Trophoblast cell (in vitro differentiated cells and primary cell): ENCODE measurements around the gene MFF.

ENCODE experiments used
- DNase-seq, 2 donors: peaks; one replicate each; pipeline ENCODE4 v3.0.0-alpha.2; 2016
- H2AFZ ChIP-seq: 2 replicates; pipeline ENCODE4 v1.6.1; 2013; ENCODE audit warnings: low read length, moderate library complexity, mild to moderate bottlenecking; ENCODE audit not compliant: insufficient read depth, poor library complexity
- H2AK5ac ChIP-seq: 2 replicates; pipeline ENCODE4 v1.6.1; 2013; ENCODE audit warnings: mild to moderate bottlenecking, low read length
- H2BK120ac ChIP-seq: 2 replicates; pipeline ENCODE4 v1.6.1; 2013; ENCODE audit warnings: low read length, mild to moderate bottlenecking, moderate library complexity; ENCODE audit not compliant: insufficient read depth, poor library complexity
- H2BK12ac ChIP-seq: 2 replicates; pipeline ENCODE4 v1.6.1; 2013; ENCODE audit warnings: mild to moderate bottlenecking, low read length, moderate library complexity
- H2BK5ac ChIP-seq: 2 replicates; pipeline ENCODE4 v1.6.1; 2013; ENCODE audit warnings: low read length, low read depth, moderate library complexity, mild to moderate bottlenecking; ENCODE audit not compliant: poor library complexity
- H3K14ac ChIP-seq: 2 replicates; pipeline ENCODE4 v1.6.1; 2013; ENCODE audit warnings: mild to moderate bottlenecking, low read length
- H3K18ac ChIP-seq: 2 replicates; pipeline ENCODE4 v1.6.1; 2013; ENCODE audit warnings: mild to moderate bottlenecking, low read length
- H3K23ac ChIP-seq: 2 replicates; pipeline ENCODE4 v1.6.1; 2013; ENCODE audit warnings: low read length
- H3K27ac ChIP-seq: 2 replicates; pipeline ENCODE4 v1.5.1; 2013; ENCODE audit warnings: low read depth, mild to moderate bottlenecking, inconsistent platforms, low read length, moderate library complexity
- H3K27me3 ChIP-seq: 2 replicates; pipeline ENCODE4 v1.6.1; 2013; ENCODE audit warnings: inconsistent platforms, mild to moderate bottlenecking, low read length, moderate library complexity; ENCODE audit not compliant: insufficient read depth
- H3K36me3 ChIP-seq, 2 experiments: 1 replicate in 1 of 2; 2 replicates in 1 of 2; pipeline ENCODE4 v1.6.1; 2013; ENCODE audit warnings: low read length in 2 of 2, mild to moderate bottlenecking in 2 of 2, moderate library complexity in 1 of 2; ENCODE audit not compliant: insufficient read depth in 2 of 2, control insufficient read depth in 1 of 2
- H3K4ac ChIP-seq: 2 replicates; pipeline ENCODE4 v1.6.1; 2013; ENCODE audit warnings: low read depth, mild to moderate bottlenecking, low read length, moderate library complexity
- H3K4me1 ChIP-seq, 2 experiments: 1 replicate in 1 of 2; 2 replicates in 1 of 2; pipeline ENCODE4 v1.6.1; 2013; ENCODE audit warnings: low read length in 2 of 2, mild to moderate bottlenecking in 2 of 2, moderate library complexity in 1 of 2; ENCODE audit not compliant: insufficient read depth in 2 of 2, control insufficient read depth in 1 of 2
- H3K4me2 ChIP-seq: 2 replicates; pipeline ENCODE4 v1.6.1; 2013; ENCODE audit warnings: inconsistent platforms, mild to moderate bottlenecking, low read length, moderate library complexity
- H3K4me3 ChIP-seq: 2 replicates; pipeline ENCODE4 v1.5.1; 2013; ENCODE audit warnings: mild to moderate bottlenecking, low read depth, low read length, inconsistent platforms
- H3K79me1 ChIP-seq: one replicate; pipeline ENCODE4 v1.6.1; 2013; ENCODE audit warnings: low read length
- H3K79me2 ChIP-seq: 2 replicates; pipeline ENCODE4 v1.6.1; 2013; ENCODE audit warnings: low read length, mild to moderate bottlenecking; ENCODE audit not compliant: control insufficient read depth, insufficient read depth, poor library complexity
- H3K9ac ChIP-seq: 2 replicates; pipeline ENCODE4 v1.6.1; 2013; ENCODE audit warnings: mild to moderate bottlenecking, low read length
- H3K9me3 ChIP-seq: 2 replicates; pipeline ENCODE4 v1.6.1; 2013; ENCODE audit warnings: low read depth, mild to moderate bottlenecking, control low read depth, inconsistent platforms, low read length; ENCODE audit not compliant: insufficient read depth
- H4K12ac ChIP-seq: 2 replicates; pipeline ENCODE4 v1.6.1; 2013; ENCODE audit warnings: low read depth, mild to moderate bottlenecking, low read length, moderate library complexity
- H4K8ac ChIP-seq: 2 replicates; pipeline ENCODE4 v1.6.1; 2013; ENCODE audit warnings: low read depth, mild to moderate bottlenecking, low read length, moderate library complexity
- H4K91ac ChIP-seq: one replicate; pipeline ENCODE4 v1.6.1; 2013; ENCODE audit warnings: low read depth, mild to moderate bottlenecking, low read length, moderate library complexity
- WGBS: extraction: QIAGEN DNeasy Blood & Tissue Kit; methylation state at CpG from one replicate; pipeline ENCODE4 v1.1.7; 2013; ENCODE audit warnings: missing lambda C conversion rate; ENCODE audit not compliant: insufficient read length, insufficient coverage; ENCODE audit errors: extremely low coverage; 5-methylcytosine and 5-hydroxymethylcytosine counted together

Gene MFF

GRCh38 chr2:227397562-227397961, 72.5 kb downstream of the MFF start:
- Histone ChIP-seq H3K4me2 (no peak overlapping the region), H4K8ac (no peak overlapping the region), H3K36me3 (no peaks in the 10 kb centered on the region), H3K27ac (no peak overlapping the region), H3K14ac (no peak overlapping the region), H3K79me2 (no peaks in the 10 kb centered on the region), H3K23ac (no peak overlapping the region), H4K12ac (no peak overlapping the region), H3K4me3 (no peak overlapping the region), H3K27me3 (no peaks in the 10 kb centered on the region), H2BK120ac (no peak overlapping the region), H3K4me1 (peaks cover 0 to 2% of the 10 kb centered on the region in 2 experiments), H3K4ac (no peak overlapping the region), H2BK5ac (no peak overlapping the region), H4K91ac (no peak overlapping the region), H3K9ac (no peak overlapping the region), H2AFZ (no peak overlapping the region), H3K79me1 (no peaks in the 10 kb centered on the region), H3K18ac (no peak overlapping the region), H3K9me3 (no peaks in the 10 kb centered on the region), H2BK12ac (no peak overlapping the region), H2AK5ac (no peak overlapping the region)
- no CpG with 5 or more reads among the region's 4 CpGs for WGBS
- no peak for DNase-seq

GRCh38 chr2:227398684-227399670, 73.9 kb downstream of the MFF start:
- Histone ChIP-seq H4K8ac (no peak overlapping the region), H3K18ac (no peak overlapping the region), H3K36me3 (no peaks in the 10 kb centered on the region), H3K9ac (no peak overlapping the region), H2BK5ac (no peak overlapping the region), H3K4me2 (no peak overlapping the region), H3K4me1 (peaks cover 0 to 4% of the 10 kb centered on the region in 2 experiments), H3K4me3 (no peak overlapping the region), H4K91ac (no peak overlapping the region), H3K79me1 (no peaks in the 10 kb centered on the region), H3K23ac (no peak overlapping the region), H3K14ac (no peak overlapping the region), H2BK12ac (no peak overlapping the region), H4K12ac (no peak overlapping the region), H3K27ac (no peak overlapping the region), H2BK120ac (no peak overlapping the region), H2AFZ (no peak overlapping the region), H2AK5ac (no peak overlapping the region), H3K27me3 (no peaks in the 10 kb centered on the region), H3K9me3 (no peaks in the 10 kb centered on the region), H3K79me2 (no peaks in the 10 kb centered on the region), H3K4ac (no peak overlapping the region)
- no CpG with 5 or more reads among the region's 4 CpGs for WGBS
- no peak for DNase-seq

GRCh38 chr2:227401550-227401949, 76.5 kb downstream of the MFF start:
- Histone ChIP-seq H3K27me3 (no peaks in the 10 kb centered on the region), H2BK120ac (no peak overlapping the region), H3K9me3 (no peaks in the 10 kb centered on the region), H3K79me1 (no peaks in the 10 kb centered on the region), H3K9ac (no peak overlapping the region), H3K4me1 (peaks cover 0 to 8% of the 10 kb centered on the region in 2 experiments), H3K79me2 (no peaks in the 10 kb centered on the region), H3K4me3 (no peak overlapping the region), H4K91ac (no peak overlapping the region), H3K4me2 (no peak overlapping the region), H2BK5ac (no peak overlapping the region), H3K36me3 (no peaks in the 10 kb centered on the region), H3K14ac (no peak overlapping the region), H3K23ac (no peak overlapping the region), H2BK12ac (no peak overlapping the region), H3K18ac (no peak overlapping the region), H3K27ac (no peak overlapping the region), H4K12ac (no peak overlapping the region), H2AFZ (no peak overlapping the region), H4K8ac (no peak overlapping the region), H2AK5ac (no peak overlapping the region), H3K4ac (no peak overlapping the region)
- DNase-seq, result no peak
- WGBS, result no CpG with 5 or more reads among the region's 2 CpGs

- H4K91ac ChIP-seq, result no peak overlapping the region
- no peak overlapping the region for H3K14ac ChIP-seq
- H3K4me3 ChIP-seq, result no peak overlapping the region
- H2AFZ ChIP-seq, result no peak overlapping the region
- no peak overlapping the region for H3K18ac ChIP-seq
- H3K79me2 ChIP-seq, result no peaks in the 10 kb centered on the region
- H3K4me1 ChIP-seq, result peaks cover under 1 to 10% of the 10 kb centered on the region in 2 experiments
- H3K4ac ChIP-seq, result no peak overlapping the region
- H4K8ac ChIP-seq, result no peak overlapping the region
- no peak overlapping the region for H2BK12ac ChIP-seq
- no peak overlapping the region for H4K12ac ChIP-seq
- H3K4me2 ChIP-seq, result no peak overlapping the region
- no peak overlapping the region for H3K9ac ChIP-seq
- no peak overlapping the region for H2BK5ac ChIP-seq
- no peak overlapping the region for H2AK5ac ChIP-seq
- H3K27me3 ChIP-seq, result no peaks in the 10 kb centered on the region
- no peaks in the 10 kb centered on the region for H3K79me1 ChIP-seq
- H3K36me3 ChIP-seq, result no peaks in the 10 kb centered on the region
- H3K9me3 ChIP-seq, result no peaks in the 10 kb centered on the region
- no peak overlapping the region for H3K23ac ChIP-seq
- H3K27ac ChIP-seq, result no peak overlapping the region
- no peak for DNase-seq
- H2BK120ac ChIP-seq, result no peak overlapping the region
Measured at GRCh38 chr2:227402321-227402720, 77.3 kb downstream of the MFF start.
